Nephron progenitor cell (in vitro differentiated cells): Measurements from ENCODE around the gene STMN3.

ENCODE experiments used
- DNase-seq: peaks from one replicate; pipeline ENCODE4 v3.0.0; 2021
- H3K27ac Mint-ChIP-seq: 2 replicates; pipeline ENCODE4 v1.8.0; 2021; ENCODE audit warnings: mild to moderate bottlenecking, moderate library complexity, mixed read lengths
- H3K27me3 Mint-ChIP-seq: 2 replicates; pipeline ENCODE4 v1.8.0; 2021; ENCODE audit warnings: mild to moderate bottlenecking, low read depth, mixed read lengths; ENCODE audit not compliant: poor library complexity
- H3K36me3 Mint-ChIP-seq: 2 replicates; pipeline ENCODE4 v1.8.0; 2021; ENCODE audit warnings: low read depth, mixed read lengths
- H3K4me1 Mint-ChIP-seq: 2 replicates; pipeline ENCODE4 v1.8.0; 2021; ENCODE audit warnings: mixed read lengths
- H3K4me3 Mint-ChIP-seq: 2 replicates; pipeline ENCODE4 v1.8.0; 2021; ENCODE audit warnings: mild to moderate bottlenecking, moderate library complexity, mixed read lengths
- H3K9me3 Mint-ChIP-seq: 2 replicates; pipeline ENCODE4 v1.8.0; 2021; ENCODE audit warnings: mild to moderate bottlenecking, moderate library complexity, mixed read lengths
- TF ChIP-seq, protein P1 (sequence below): fragments of 200-600 bp; sonication (generic); IDR thresholded peaks from 2 replicates; pipeline ENCODE4 v1.5.0; 2021; ENCODE audit warnings: antibody characterized with exemption

Gene STMN3

DNA sequence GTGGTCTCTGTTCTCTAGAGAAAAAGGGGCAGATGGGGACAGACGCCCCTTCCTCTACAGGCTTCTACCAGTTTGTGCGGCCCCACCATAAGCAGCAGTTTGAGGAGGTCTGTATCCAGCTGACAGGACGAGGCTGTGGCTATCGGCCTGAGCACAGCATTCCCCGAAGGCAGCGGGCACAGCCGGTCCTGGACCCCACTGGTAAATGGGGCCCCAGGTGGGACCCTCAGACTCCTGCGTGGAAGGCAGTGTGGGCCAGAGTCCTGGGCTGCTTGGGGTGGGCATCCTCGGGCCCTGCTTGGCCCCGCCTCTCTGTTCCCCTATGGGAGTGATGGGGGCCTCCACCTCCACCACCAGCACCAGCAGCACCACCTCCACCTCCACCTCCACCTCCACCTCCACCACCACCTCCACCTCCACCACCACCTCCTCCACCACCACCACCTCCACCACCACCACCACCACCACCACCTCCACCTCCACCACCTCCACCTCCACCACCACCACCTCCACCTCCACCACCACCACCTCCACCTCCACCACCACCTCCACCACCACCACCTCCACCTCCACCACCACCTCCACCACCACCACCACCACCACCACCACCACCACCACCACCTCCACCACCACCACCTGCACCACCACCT lies 40.0 kb upstream of the STMN3 start:
- Mint-ChIP-seq H3K36me3 (peaks cover 5% of the 10 kb centered on the region), H3K27me3 (no peaks in the 10 kb centered on the region), H3K4me3 (no peak overlapping the region), H3K4me1 (peaks cover 20% of the 10 kb centered on the region), H3K9me3 (peaks cover 3% of the 10 kb centered on the region), H3K27ac (no peak overlapping the region)
- no peak for DNase-seq
- TF ChIP-seq, protein P1, sequence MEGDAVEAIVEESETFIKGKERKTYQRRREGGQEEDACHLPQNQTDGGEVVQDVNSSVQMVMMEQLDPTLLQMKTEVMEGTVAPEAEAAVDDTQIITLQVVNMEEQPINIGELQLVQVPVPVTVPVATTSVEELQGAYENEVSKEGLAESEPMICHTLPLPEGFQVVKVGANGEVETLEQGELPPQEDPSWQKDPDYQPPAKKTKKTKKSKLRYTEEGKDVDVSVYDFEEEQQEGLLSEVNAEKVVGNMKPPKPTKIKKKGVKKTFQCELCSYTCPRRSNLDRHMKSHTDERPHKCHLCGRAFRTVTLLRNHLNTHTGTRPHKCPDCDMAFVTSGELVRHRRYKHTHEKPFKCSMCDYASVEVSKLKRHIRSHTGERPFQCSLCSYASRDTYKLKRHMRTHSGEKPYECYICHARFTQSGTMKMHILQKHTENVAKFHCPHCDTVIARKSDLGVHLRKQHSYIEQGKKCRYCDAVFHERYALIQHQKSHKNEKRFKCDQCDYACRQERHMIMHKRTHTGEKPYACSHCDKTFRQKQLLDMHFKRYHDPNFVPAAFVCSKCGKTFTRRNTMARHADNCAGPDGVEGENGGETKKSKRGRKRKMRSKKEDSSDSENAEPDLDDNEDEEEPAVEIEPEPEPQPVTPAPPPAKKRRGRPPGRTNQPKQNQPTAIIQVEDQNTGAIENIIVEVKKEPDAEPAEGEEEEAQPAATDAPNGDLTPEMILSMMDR, result no peak

DNA sequence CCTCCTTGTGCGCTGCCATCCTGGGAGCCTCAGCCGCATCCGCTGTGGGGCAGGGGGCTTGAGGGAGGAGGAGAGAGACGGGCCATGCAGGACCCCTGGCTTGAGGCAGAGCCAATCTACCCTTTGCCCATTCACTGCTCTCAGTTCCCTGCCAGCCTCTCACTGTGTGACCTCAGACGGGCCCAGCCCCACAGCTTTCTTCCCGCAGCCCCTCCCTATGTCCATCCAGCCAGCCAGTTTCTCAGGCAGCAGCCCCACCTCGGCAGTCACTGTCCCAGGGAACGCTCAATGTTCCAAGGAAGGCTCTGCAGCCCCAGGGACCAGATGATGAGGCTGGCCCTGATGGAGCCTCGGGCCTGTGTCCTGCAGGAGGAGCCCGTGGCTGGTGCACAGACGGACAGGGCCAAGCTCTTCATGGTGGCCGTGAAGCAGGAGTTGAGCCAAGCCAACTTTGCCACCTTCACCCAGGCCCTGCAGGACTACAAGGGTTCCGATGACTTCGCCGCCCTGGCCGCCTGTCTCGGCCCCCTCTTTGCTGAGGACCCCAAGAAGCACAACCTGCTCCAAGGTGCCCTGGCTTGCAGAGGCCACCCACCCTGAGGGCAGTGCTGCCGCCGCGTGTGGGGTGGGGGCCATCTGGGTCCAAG lies 39.3 kb upstream of the STMN3 start:
- Mint-ChIP-seq H3K9me3 (peaks cover 3% of the 10 kb centered on the region), H3K27me3 (no peaks in the 10 kb centered on the region), H3K27ac (peak overlapping the region; percentile 89), H3K4me1 (peaks cover 13% of the 10 kb centered on the region), H3K36me3 (peaks cover 5% of the 10 kb centered on the region), H3K4me3 (no peak overlapping the region)
- TF ChIP-seq, protein P1, result no peak
- no peak for DNase-seq

DNA sequence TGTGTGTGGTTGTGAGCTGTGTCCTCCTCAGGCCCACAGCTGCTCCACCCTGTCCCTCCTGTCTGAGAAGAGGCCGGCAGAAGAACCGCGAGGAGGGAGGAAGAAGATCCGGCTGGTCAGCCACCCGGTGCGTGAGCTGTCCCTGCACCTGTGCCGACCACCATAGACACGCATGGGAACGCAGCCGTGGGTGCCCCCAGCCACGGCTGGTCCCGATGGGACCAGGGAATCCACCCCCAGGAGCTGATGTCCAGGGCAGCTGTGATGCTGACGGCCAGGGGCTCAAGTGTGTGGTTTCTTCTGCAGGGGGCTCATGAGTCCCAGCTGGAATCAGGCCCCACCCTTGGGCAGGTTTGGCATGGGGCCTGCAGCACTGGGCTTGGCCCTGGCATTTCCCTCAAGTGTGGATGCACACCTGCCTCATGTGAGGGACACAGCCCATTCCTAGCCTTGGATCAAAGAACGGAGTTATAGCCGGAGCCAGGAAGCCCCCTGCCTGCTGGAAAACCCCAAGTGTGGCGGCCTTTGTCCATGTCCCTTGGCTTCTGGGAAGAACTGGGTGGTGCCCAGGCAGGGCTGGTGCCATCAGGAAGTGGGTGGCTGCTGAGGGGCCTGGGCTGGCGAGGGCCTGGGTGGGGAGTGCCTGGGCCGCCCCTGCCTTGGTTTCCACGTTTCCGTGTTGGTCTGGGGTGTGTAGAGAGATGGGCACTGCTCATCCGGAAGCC lies 38.6 kb upstream of the STMN3 start:
- H3K9me3 Mint-ChIP-seq, result peaks cover 3% of the 10 kb centered on the region
- H3K27ac Mint-ChIP-seq, result peak overlapping the region; percentile 25
- no peak for DNase-seq
- peaks cover 9% of the 10 kb centered on the region for H3K4me1 Mint-ChIP-seq
- peaks cover 5% of the 10 kb centered on the region for H3K36me3 Mint-ChIP-seq
- TF ChIP-seq, protein P1, result no peak
- no peaks in the 10 kb centered on the region for H3K27me3 Mint-ChIP-seq
- H3K4me3 Mint-ChIP-seq, result no peak overlapping the region

DNA sequence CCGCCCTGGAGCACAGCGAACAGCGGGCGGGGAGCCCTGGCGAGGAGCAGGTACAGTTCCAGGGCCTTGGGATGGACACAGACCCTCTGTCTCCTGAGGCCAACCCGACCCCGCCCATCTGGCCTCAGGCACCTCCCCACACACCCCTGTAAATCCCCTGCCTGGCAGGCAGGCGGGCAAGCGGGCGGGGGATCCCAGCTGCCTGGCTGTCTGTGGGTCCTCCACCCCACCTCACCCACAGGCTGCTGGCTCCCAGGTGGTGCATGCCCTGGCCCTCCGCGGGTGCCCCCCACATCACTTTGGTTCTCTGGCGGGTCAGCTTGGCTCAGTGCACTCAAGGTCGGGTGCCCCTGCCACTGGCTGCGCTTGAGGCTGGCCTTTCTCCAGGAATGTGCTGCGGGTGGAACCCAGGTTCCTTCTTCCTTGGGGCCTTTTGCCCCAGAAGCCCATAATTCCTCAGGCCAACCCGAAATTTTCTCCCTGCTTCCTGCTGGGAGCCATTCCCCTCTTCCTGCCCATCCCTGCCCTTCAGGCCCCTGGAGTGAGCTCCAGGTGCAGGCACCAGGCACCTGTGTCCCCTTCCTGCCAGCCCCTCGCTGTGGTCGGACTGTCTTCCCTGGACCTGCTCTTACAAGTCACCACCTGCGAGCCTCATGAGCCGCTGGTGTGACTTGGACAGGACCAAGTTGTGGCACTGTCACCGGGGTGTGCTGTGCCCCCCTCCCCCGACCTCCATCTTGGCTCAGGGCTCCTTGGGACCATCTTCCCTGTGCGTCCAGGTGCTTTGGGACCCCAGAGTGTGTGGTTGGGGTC lies 37.9 kb upstream of the STMN3 start:
- Mint-ChIP-seq H3K36me3 (peaks cover 5% of the 10 kb centered on the region), H3K27me3 (no peaks in the 10 kb centered on the region), H3K27ac (peak overlapping the region; percentile 80), H3K9me3 (peaks cover 3% of the 10 kb centered on the region), H3K4me1 (peaks cover 9% of the 10 kb centered on the region), H3K4me3 (no peak overlapping the region)
- no peak for DNase-seq
- TF ChIP-seq, protein P1, result no peak

DNA sequence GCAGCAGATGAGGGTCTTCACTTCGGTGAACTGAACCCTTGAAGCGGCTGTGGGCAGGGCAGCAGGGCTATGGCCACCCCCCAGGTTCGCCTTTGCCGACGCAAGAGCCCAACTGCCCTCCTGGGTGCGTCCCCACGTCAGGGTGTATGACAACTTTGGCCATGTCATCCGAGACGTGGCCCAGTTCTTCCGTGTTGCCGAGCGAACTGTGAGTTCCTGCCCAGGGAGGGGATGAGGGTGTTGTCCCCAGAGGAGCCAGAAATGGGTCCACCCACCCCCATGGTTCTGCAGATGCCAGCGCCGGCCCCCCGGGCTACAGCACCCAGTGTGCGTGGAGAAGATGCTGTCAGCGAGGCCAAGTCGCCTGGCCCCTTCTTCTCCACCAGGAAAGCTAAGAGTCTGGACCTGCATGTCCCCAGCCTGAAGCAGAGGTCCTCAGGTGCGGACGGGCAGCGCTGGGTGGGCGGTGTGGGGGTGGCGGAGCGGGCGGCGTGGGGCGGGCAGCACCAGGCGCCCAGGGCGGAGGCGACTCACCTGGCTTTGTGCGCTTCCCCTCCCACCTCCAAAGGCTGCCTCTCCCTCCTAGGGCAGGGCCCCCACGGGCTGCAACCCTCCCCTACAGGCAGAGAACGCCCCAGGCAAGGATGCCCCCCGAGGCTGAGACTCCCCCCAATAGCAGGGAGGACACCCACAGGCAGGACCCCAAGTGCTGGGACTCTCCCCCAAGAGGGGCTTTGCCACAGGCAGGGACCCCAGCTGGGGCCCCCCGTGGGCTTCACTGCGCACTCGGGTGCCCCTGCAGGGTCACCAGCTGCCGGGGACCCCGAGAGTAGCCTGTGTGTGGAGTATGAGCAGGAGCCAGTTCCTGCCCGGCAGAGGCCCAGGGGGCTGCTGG lies 37.0 kb upstream of the STMN3 start:
- H3K27ac Mint-ChIP-seq, result peak overlapping the region; percentile 69
- peaks cover 5% of the 10 kb centered on the region for H3K36me3 Mint-ChIP-seq
- H3K27me3 Mint-ChIP-seq, result no peaks in the 10 kb centered on the region

More for the DNA sequence above, 37.0 kb upstream of the STMN3 start:
- TF ChIP-seq, protein P1, result no peak
- Mint-ChIP-seq H3K4me1 (peaks cover 8% of the 10 kb centered on the region), H3K4me3 (no peak overlapping the region), H3K9me3 (peaks cover 3% of the 10 kb centered on the region)
- no peak for DNase-seq
